ENCODE results near the gene NFIB.

GRCh38 chr9:14191512-14191911 lies 122.4 kb downstream of the NFIB start:
- TF ChIP-seq CTCF (optimal IDR thresholded peaks at IDR 0.05 in 1 of 3, IDR thresholded peaks at IDR 0.05 in 1 of 3, conservative IDR thresholded peaks at IDR 0.05 in 1 of 3; ENCODE audit: extremely low read depth in 1 of 3, insufficient read depth in 2 of 3, low read length in 3 of 3) = no peak
- TF ChIP-seq EZH2 (IDR thresholded peaks at IDR 0.05; ENCODE audit: low read length) = no peak

Measured in keratinocyte (primary cell).